Measurements from ENCODE around the gene ZNF816. TPM values are rescaled to one million over a fixed set of nuclear protein-coding genes. Genes with fewer than 3 reads are reported as not detected.

Gene ZNF816
- total RNA-seq, 2 donors from 2014 or later: 6.5 to 13.7 TPM

- Histone ChIP-seq H3K4me1 (ENCODE audit: control insufficient read depth in 1 of 2, low read depth in 2 of 2) (peaks cover 5 to 19% of the 10 kb centered on the region in 2 donors), H3K4me3 (peak overlapping the region; percentile 84), H3K27ac (peak overlapping the region; percentile 79 to 88), H3K27me3 (replicated peaks; ENCODE audit: insufficient read depth) (no peaks in the 10 kb centered on the region), H3K9me3 (peaks cover 8% of the 10 kb centered on the region), H3K36me3 (peaks cover 20% of the 10 kb centered on the region)
- ATAC-seq (ENCODE audit: insufficient number of reproducible peaks, low FRiP score, low read depth) (no peak), DNase-seq (ENCODE audit: low spot score) (no peak)
- no peak for TF ChIP-seq CTCF (IDR thresholded peaks at IDR 0.05)
Observed at GRCh38 chr19:52961981-52962380, 700 bp downstream of the ZNF816 start.

- DNase-seq (ENCODE audit: low spot score) (no peak), ATAC-seq (ENCODE audit: insufficient number of reproducible peaks, low FRiP score, low read depth) (no peak)
- Histone ChIP-seq H3K4me1 (ENCODE audit: control insufficient read depth in 1 of 2, low read depth in 2 of 2) (peaks cover 5 to 19% of the 10 kb centered on the region in 2 donors), H3K27me3 (replicated peaks; ENCODE audit: insufficient read depth) (no peaks in the 10 kb centered on the region), H3K27ac (no peak overlapping the region), H3K4me3 (no peak overlapping the region), H3K36me3 (peaks cover 38% of the 10 kb centered on the region), H3K9me3 (peaks cover 19% of the 10 kb centered on the region)
- TF ChIP-seq CTCF (IDR thresholded peaks at IDR 0.05): no peak
Observed at GRCh38 chr19:52959613-52960295, 2.9 kb downstream of the ZNF816 start.

DNA sequence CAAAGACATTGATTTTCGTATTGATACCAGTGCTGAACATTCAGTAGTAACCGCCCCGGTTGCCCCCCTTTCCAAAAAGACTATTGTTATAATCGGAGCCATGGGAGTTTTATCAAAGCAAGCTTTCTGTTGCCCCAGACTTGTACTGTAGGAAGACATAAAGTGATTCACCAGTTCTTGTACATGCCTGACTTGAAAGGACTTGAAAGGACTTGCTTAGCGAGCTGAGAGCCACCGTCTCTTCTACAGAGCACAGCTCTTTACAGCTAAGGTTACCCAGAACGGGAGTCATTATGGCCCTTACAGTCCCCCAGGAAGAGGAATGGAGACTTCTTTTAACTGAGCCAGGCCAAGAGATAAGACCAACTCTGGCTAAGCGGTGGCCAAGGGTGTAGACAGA lies 5.1 kb downstream of the ZNF816 start:
- Histone ChIP-seq H3K27ac (no peak overlapping the region), H3K9me3 (peaks cover 36% of the 10 kb centered on the region), H3K27me3 (replicated peaks; ENCODE audit: insufficient read depth) (no peaks in the 10 kb centered on the region), H3K4me1 (ENCODE audit: control insufficient read depth in 1 of 2, low read depth in 2 of 2) (peaks cover 5 to 14% of the 10 kb centered on the region in 2 donors), H3K4me3 (no peak overlapping the region), H3K36me3 (peaks cover 54% of the 10 kb centered on the region)
- no peak for TF ChIP-seq CTCF (IDR thresholded peaks at IDR 0.05)
- ATAC-seq (ENCODE audit: insufficient number of reproducible peaks, low FRiP score, low read depth) (no peak), DNase-seq (ENCODE audit: low spot score) (no peak)

DNA sequence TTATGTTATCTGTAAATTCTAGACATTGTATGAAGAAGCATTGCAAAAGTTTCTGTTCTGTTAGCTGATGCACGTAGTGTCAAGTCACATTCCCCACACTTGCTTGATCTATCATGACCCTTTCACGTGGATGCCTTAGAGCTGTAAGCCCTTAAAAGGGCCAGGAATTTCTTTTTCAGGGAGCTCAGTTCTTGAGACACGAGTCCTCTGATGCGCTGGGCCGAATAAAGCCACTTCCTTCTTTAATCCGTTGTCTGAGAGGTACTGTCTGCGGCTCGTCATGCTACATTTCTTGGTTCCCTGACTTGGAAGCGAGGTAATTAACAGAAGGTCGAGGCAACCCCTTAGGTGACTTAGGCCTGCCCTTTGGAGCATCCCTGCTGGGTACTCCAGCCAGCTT lies 5.8 kb downstream of the ZNF816 start:
- Histone ChIP-seq H3K9me3 (peaks cover 43% of the 10 kb centered on the region), H3K27ac (no peak overlapping the region), H3K27me3 (replicated peaks; ENCODE audit: insufficient read depth) (no peaks in the 10 kb centered on the region), H3K36me3 (peaks cover 61% of the 10 kb centered on the region), H3K4me3 (no peak overlapping the region), H3K4me1 (ENCODE audit: control insufficient read depth in 1 of 2, low read depth in 2 of 2) (peaks cover 5 to 11% of the 10 kb centered on the region in 2 donors)
- TF ChIP-seq CTCF (IDR thresholded peaks at IDR 0.05): no peak
- DNase-seq (ENCODE audit: low spot score) (no peak), ATAC-seq (ENCODE audit: insufficient number of reproducible peaks, low FRiP score, low read depth) (no peak)

- H3K36me3 ChIP-seq: peaks cover 35% of the 10 kb centered on the region
- no peak for TF ChIP-seq CTCF (IDR thresholded peaks at IDR 0.05)
- no peak for DNase-seq (ENCODE audit: low spot score)
- ATAC-seq (ENCODE audit: insufficient number of reproducible peaks, low FRiP score, low read depth): no peak
- H3K4me1 ChIP-seq (ENCODE audit: control insufficient read depth in 1 of 2, low read depth in 2 of 2): no peaks in the 10 kb centered on the region
- no peak overlapping the region for H3K4me3 ChIP-seq
- H3K9me3 ChIP-seq: peaks cover 80% of the 10 kb centered on the region
- H3K27me3 ChIP-seq (replicated peaks; ENCODE audit: insufficient read depth): no peaks in the 10 kb centered on the region
- no peak overlapping the region for H3K27ac ChIP-seq
Observed at GRCh38 chr19:52949422-52949821, 13.3 kb downstream of the ZNF816 start.

Measured in thoracic aorta (tissue), 2 donors.